ENCODE results near the gene WAPL.

- TF ChIP-seq CTCF (conservative IDR thresholded peaks at IDR 0.05; ENCODE audit: low read depth, low read length) = no peak
- TF ChIP-seq EZH2 (IDR thresholded peaks at IDR 0.05; ENCODE audit: low read length, unreplicated experiment) = no peak
These were observed 97.9 kb downstream of the WAPL start for GRCh38 chr10:86423739-86424138.

Data from PC-3 (cell line).